Measurements from ENCODE around the gene PTPRF. TPM values are rescaled to one million over a fixed set of nuclear protein-coding genes. Genes with fewer than 3 reads are reported as not detected.
A peak's percentile ranks its signal among the peaks of the same experiment; 100 is the strongest.
"Not testable (repeated sequence)": the region's sequence is repeated elsewhere in the genome, so short reads cannot be mapped to it uniquely, and the experiment has no call there.

The PTPRF gene
- total RNA-seq, 1 experiment from 2014 or later, result 34.1 TPM

DNA sequence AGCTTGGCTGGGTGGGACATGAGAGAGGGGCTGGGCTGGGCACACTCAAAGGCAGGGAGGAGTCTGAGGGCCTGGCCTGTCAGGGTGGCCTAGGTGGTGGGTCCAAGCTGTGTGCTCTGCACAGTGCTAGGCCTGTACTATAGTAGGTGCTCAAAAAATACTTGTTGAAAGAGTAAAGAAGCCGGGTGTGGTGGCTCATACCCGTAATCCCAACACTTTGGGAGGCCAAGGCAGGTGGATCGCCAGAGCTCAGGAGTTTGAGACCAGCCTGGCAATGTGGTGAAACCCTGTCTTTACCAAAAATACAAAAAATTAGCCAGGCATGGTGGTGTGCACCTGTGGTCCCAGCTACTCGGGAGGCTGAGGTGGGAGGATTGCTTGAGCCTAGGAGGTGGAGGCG, 18.7 kb downstream of the PTPRF start:
- H3K27ac ChIP-seq; DNase-seq; H3K9me3 ChIP-seq (replicated peaks); H3K4me3 ChIP-seq; H3K27me3 ChIP-seq; H3K4me1 ChIP-seq: not testable (repeated sequence)
- peaks cover 12% of the 10 kb centered on the region for H3K36me3 ChIP-seq

DNA sequence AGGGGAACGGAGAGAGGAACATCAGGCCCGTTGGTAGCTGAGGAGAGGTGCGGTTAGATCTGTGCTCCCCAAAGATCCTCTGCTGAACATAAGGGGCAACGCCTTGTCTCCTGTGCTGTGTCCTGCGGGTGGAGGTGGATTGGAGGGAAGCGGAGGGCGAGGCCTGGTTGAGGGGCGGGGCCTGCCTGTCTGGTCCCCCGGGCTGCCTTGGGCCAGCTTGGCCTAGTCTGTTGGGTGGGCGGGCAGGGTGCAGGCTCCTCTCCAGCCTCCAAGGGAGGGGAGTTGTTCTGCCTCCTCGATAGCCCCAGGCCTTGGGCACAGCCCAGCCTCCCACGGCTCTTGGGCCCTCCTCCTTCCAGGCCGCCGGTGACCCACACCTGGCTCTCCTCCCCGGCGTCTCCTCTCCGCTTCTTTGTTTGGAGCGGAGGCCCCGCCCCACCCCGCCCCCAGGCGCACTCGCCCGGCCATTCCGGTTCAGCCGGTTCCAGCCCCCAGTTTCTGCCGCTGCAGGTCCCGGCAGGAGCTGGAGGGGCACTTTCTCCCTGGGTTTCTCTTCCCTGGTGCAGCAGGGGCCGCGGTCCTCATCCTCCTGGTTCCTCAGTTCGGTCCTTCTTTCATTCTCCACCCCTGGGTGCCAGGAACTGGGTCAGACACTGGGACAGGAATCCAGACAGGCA, 19.4 kb downstream of the PTPRF start:
- Histone ChIP-seq H3K27ac (no peak overlapping the region), H3K4me3 (no peak overlapping the region), H3K4me1 (no peaks in the 10 kb centered on the region; the same call in 1 of the 2 replicates), H3K27me3 (no peaks in the 10 kb centered on the region), H3K36me3 (peaks cover 10% of the 10 kb centered on the region), H3K9me3 (replicated peaks) (no peaks in the 10 kb centered on the region)
- no peak for DNase-seq

DNA sequence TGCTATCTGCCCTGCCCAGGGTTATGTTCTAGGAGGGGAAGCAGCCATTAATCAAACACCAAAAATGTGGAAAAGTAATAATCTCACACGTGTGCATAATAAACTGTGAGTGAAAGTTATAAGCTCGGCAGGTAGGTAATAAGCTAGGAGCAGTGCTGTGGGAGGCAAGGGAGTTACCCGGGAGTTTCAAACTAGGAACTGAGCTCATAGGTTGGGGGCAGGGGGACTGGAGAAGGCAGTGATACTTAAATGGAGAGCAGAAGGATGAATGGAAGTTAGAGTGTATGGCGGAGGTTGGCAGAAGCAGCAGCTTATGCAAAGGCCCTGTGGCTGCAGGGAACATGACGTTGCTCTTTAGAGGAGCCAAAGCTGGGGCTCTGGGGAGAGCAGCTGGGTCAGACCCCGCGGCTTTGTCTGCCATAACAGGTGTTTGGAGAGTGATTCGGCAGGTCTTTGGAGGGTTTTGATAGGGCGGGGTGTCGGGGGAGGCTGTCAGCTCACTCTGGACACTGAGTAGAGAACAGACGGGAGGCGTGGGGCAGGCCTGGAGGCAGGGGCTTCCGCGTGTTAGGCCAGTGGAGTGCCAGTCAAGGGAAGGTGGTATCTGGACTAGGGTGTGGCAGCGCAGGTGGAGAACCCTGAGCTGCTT, 20.0 kb downstream of the PTPRF start:
- no peaks in the 10 kb centered on the region; the same call in 1 of the 2 replicates for H3K4me1 ChIP-seq
- no peak for DNase-seq
- H3K27me3 ChIP-seq, result no peaks in the 10 kb centered on the region
- H3K9me3 ChIP-seq (replicated peaks), result no peaks in the 10 kb centered on the region
- H3K36me3 ChIP-seq, result peaks cover 11% of the 10 kb centered on the region
- no peak overlapping the region for H3K27ac ChIP-seq
- H3K4me3 ChIP-seq, result no peak overlapping the region

DNA sequence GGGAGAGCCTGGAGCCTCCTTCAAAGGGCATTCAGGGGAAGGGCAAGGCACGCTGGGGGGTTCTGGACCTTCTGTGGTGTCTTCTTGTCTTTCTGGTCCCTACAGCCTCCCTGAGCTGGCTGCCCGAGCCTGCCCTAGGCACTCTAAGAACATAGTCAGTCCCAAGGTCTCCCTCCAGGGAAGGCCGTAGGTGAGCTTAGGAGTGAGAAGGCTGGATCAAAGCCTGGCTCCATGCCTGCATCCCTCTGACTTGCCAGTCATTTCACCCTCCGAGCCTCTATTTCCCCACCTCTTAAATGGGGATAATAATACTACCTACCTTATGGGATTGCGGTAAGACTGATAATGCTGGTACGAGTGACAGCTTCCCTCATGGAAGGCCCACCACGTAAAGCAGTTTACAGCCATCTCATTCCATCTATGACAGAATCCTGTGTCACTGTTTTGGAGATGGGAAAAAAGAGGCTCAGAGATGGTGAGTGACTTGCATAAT, 20.8 kb downstream of the PTPRF start:
- no peaks in the 10 kb centered on the region; the same call in 1 of the 2 replicates for H3K4me1 ChIP-seq
- no peaks in the 10 kb centered on the region for H3K9me3 ChIP-seq (replicated peaks)
- H3K4me3 ChIP-seq, result no peak overlapping the region
- no peak for DNase-seq
- no peak overlapping the region for H3K27ac ChIP-seq
- H3K36me3 ChIP-seq, result peaks cover 16% of the 10 kb centered on the region
- no peaks in the 10 kb centered on the region for H3K27me3 ChIP-seq

DNA sequence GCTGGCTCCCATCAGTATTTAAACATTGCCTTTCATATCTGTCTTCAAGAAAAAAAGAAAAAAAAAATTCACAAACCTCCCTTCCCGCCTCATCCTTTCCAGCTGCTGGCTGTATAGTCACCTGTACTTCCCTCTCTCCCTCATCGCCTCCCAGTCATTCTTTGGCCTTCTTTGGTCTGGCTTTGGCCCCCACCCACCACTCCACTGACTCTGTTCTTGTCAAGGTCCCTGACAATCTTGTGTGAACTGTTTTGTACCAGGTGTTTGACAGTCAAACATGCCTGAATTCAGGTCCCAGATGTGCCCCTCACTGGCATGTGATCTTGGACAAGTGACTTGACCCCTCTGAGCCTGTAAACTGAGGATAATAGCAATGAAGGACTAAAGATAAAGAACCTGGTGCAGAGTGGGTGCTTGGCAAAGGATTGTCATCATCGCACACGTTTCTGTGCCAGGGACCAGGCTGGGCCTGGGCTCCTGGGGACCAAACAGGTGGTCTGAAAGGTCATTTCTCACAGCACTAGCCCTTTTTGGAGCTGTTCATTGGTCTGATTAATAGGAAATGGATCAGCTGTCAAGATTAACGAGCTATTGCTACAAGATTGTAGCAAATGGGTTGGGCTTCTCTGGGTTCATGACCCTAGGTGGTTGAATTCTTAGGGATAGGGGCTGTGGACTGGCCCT, 21.5 kb downstream of the PTPRF start:
- Histone ChIP-seq H3K4me3 (no peak overlapping the region), H3K27me3 (no peaks in the 10 kb centered on the region), H3K4me1 (no peaks in the 10 kb centered on the region; the same call in 1 of the 2 replicates), H3K36me3 (peaks cover 16% of the 10 kb centered on the region), H3K27ac (no peak overlapping the region), H3K9me3 (replicated peaks) (no peaks in the 10 kb centered on the region)
- DNase-seq, result no peak

DNA sequence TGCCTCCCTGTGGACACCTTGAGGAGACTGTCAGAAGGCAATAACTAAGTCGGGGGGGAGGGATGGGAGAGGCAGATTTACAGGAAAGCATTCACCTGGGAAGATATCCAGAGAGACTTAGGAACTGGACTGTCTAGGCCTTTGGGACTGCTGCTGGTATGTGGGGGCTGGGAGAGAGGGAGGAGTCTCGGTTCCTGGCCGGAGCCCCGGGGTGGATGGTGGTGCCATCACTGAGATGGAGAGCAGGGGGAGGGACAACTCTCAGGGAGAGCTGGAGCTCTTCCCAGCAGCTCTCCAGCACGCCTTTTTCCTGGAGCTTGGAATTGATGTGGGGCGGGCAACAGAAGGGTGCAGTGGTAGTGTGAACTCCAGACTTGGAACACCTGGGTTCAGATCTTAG, 22.1 kb downstream of the PTPRF start:
- Histone ChIP-seq H3K36me3 (peaks cover 16% of the 10 kb centered on the region), H3K4me3 (no peak overlapping the region), H3K27ac (no peak overlapping the region), H3K27me3 (no peaks in the 10 kb centered on the region), H3K9me3 (replicated peaks) (no peaks in the 10 kb centered on the region), H3K4me1 (no peaks in the 10 kb centered on the region; the same call in 1 of the 2 replicates)
- DNase-seq, result no peak

DNA sequence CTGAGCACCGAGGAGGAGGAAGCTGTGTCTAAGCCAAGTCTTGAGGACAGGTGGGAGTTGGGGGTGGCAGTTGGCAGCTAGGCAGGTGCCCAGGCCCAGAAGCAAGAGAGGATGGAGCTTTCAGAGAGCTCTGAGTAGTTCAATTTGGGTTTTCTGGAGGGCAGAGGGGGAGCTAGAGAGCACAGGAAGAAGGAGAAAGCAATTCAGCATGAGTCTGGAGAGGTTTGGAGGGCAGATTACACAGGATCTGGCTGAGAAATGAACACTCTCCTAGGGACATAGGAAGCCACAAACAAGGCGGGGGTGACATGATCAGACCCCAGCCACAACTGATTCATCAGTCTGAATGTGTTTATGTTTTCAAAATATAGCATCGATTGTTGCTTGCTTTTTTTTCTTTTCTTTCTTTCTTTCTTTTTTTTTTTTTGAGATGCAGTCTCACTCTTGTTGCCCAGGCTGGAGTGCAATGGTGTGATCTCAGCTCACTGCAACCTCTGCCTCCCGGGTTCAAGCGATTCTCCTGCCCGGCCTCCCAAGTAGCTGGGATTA, 23.8 kb downstream of the PTPRF start:
- Histone ChIP-seq H3K36me3 (peaks cover 16% of the 10 kb centered on the region), H3K27ac (no peak overlapping the region), H3K27me3 (no peaks in the 10 kb centered on the region), H3K9me3 (replicated peaks) (no peaks in the 10 kb centered on the region), H3K4me1 (no peaks in the 10 kb centered on the region), H3K4me3 (no peak overlapping the region)
- peak in 1 of 2 experiments; percentile 29 for DNase-seq

DNA sequence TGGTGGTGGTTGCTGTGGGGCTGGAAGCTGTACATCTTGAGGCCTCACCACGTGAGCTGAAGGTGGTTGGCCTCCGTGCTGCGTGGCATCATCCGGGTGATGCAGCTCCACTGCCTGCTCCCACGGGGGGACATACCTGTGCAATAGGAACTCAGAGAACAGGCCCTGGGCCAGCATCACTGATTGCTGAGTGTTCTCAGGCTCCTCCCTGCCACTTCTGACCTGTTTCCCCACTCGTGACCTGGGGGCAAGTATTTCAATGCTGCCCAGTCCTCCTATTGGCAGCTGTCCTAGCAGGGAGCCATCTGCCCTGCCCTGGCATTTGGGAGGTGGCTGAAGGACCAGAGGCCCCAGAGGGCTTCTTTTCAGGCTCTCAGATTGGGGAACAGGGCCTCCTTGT, 26.1 kb downstream of the PTPRF start:
- Histone ChIP-seq H3K4me1 (no peaks in the 10 kb centered on the region), H3K4me3 (no peak overlapping the region), H3K27ac (no peak overlapping the region), H3K36me3 (peaks cover 16% of the 10 kb centered on the region), H3K9me3 (replicated peaks) (no peaks in the 10 kb centered on the region), H3K27me3 (no peaks in the 10 kb centered on the region)
- no peak for DNase-seq

DNA sequence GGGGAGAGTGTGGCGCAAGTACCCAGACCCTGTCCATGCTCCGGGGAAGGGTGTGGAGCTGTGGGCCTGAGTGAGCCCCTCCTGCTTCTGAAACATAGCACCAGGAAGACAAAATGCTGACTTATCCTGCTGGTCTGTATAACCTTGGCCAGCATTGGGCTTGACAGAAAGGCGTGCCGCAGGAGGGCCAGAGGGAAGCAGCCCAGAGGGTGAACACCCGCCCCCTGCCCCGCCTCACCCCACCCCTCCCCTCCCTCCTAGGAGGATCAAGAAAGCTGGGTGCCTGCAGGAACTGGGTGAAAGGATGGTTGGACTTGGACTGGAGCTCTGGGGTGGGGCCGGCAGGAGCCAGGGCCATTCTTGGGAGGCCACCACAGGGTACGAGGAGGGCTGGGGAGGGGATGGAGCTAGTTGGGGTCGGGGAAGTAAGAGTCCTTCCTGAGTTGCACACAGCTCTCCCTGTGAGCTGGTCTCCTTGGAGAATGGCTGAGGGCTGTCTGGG, 27.1 kb downstream of the PTPRF start:
- H3K4me3 ChIP-seq, result no peak overlapping the region
- H3K9me3 ChIP-seq (replicated peaks), result no peaks in the 10 kb centered on the region
- peaks cover 16% of the 10 kb centered on the region for H3K36me3 ChIP-seq
- H3K27ac ChIP-seq, result no peak overlapping the region
- H3K4me1 ChIP-seq, result no peaks in the 10 kb centered on the region
- DNase-seq, result no peak
- H3K27me3 ChIP-seq, result no peaks in the 10 kb centered on the region

DNA sequence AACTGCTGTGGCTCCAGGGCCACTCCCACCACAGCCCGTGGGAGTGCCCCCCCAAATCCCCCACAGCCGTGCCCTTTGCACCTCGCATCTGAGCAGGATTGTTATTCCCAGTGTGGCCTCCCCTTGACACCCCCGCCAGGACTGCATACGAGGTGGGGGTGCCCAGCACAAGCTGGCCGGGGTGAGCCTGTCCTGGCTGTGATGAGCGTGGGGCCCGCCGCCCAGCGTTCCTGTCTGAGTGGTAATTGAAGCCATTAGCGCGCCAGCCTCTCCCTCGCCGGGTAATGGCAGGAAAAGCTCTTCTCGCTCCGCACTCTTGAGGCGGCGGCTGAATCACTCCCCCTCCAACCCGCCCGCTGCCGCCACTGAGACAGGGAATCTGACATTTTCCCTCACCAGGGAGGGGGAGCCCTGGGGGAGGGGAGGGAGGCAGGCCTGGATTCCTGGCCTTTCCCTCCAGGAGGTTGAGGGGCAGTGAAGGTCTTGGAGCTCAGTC, 27.7 kb downstream of the PTPRF start:
- H3K27ac ChIP-seq, result no peak overlapping the region

DNA sequence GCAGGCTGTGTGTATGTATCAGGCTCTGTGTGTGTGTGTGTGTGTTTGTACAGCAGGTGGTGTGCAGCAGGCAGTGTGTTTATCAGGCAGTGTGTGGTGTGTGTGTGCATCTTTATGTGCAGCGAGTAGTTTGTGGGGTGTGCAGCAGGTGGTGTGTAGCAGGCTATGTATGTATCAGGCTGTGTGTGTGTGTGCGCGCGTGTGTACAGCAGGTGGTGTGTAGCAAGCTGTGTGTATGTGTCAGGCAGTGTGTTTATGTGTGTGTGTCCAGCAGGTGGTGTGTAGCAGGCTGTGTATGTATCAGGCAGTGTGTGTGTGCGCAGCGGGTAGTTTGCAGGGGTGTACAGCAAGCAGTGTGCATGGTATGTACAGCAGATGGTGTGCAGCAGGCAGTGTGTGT, 29.0 kb downstream of the PTPRF start:
- DNase-seq, result no peak
- H3K27me3 ChIP-seq, result no peaks in the 10 kb centered on the region
- no peak overlapping the region for H3K27ac ChIP-seq

More for the DNA sequence above, 27.7 kb downstream of the PTPRF start:
- Histone ChIP-seq H3K27me3 (no peaks in the 10 kb centered on the region), H3K36me3 (peaks cover 16% of the 10 kb centered on the region), H3K4me1 (no peaks in the 10 kb centered on the region), H3K4me3 (no peak overlapping the region), H3K9me3 (replicated peaks) (no peaks in the 10 kb centered on the region)
- DNase-seq, result no peak

DNA sequence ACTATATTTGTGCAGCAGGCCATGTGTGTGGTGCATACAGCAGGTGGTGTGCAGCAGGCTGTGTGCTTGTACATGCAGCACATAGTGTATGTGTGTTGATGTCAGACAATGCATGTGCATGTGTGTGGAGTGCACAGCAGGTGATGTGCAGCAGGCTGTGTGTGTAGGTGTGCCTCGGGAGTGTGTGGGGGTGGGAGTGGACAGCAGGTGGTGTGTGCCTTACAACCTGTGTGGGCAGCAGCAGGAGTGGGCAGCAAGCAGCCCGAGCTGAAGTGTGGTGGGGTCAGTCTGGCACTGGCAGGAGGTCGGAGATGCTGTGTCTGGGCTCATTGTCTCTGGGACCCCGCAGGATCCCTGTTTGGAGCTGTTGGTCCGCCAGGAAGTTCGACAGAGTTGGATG, 29.6 kb downstream of the PTPRF start:
- Histone ChIP-seq H3K27ac (no peak overlapping the region), H3K36me3 (peaks cover 7% of the 10 kb centered on the region; the same call in 1 of the 2 replicates), H3K27me3 (no peaks in the 10 kb centered on the region), H3K4me1 (no peaks in the 10 kb centered on the region), H3K9me3 (replicated peaks) (no peaks in the 10 kb centered on the region), H3K4me3 (no peak overlapping the region)
- DNase-seq, result no peak

More for the DNA sequence above, 29.0 kb downstream of the PTPRF start:
- Histone ChIP-seq H3K4me3 (no peak overlapping the region), H3K9me3 (replicated peaks) (no peaks in the 10 kb centered on the region), H3K36me3 (peaks cover 11% of the 10 kb centered on the region; the same call in 1 of the 2 replicates), H3K4me1 (no peaks in the 10 kb centered on the region)

DNA sequence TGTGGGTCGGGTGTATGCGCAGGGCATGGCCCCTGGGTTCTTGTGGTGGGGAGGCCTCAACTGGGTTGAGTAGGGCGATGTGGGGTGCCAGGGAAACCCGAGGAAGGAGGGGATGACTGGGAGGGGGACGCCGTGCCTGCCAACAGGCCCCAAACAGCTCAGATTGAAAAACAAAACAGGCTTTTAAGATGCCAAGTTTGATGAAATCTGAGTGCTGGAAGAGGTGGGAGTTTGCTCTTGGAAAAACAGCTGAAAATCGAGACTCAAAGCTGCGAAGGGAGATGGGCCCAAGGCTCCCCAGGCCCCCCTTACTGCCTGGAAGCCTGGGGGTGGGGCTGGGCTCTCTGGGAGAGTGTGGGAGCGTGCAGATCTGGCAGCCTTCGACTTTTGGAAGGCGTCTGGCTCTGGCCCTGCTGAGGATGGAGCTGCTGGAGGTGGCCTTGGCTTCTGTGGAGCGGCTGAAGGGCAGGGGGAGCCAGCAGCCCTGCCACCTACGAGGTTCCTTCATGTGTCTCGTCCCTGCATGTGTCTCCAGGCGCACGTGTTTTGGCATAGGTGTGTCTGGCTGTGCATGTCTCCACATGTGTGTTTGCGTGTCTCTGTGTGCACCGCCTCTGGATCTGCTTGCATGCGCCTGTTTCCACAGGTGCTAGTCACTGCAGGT, 33.3 kb downstream of the PTPRF start:
- H3K9me3 ChIP-seq (replicated peaks), result no peaks in the 10 kb centered on the region
- H3K27me3 ChIP-seq, result no peaks in the 10 kb centered on the region
- H3K4me1 ChIP-seq, result no peaks in the 10 kb centered on the region
- no peak for DNase-seq
- no peak overlapping the region for H3K27ac ChIP-seq
- H3K4me3 ChIP-seq, result no peak overlapping the region
- H3K36me3 ChIP-seq, result 0 out of 2 replicates have a peak, but pooled peaks cover 2% of the 10 kb centered on the region

Data from SJCRH30 (cell line).